GM18867 (cell line): ENCODE results near the gene ALMS1.
"Not testable (repeated sequence)": the region's sequence is repeated elsewhere in the genome, so short reads cannot be mapped to it uniquely, and the experiment has no call there.

Experiments
- ATAC-seq: cut with Tn5 transposase; IDR thresholded peaks from one replicate; pipeline ENCODE4 v1.9.1; 2021; ENCODE audit warnings: mild to moderate bottlenecking, moderate library complexity; ENCODE audit not compliant: unreplicated experiment

Gene ALMS1, protein sequence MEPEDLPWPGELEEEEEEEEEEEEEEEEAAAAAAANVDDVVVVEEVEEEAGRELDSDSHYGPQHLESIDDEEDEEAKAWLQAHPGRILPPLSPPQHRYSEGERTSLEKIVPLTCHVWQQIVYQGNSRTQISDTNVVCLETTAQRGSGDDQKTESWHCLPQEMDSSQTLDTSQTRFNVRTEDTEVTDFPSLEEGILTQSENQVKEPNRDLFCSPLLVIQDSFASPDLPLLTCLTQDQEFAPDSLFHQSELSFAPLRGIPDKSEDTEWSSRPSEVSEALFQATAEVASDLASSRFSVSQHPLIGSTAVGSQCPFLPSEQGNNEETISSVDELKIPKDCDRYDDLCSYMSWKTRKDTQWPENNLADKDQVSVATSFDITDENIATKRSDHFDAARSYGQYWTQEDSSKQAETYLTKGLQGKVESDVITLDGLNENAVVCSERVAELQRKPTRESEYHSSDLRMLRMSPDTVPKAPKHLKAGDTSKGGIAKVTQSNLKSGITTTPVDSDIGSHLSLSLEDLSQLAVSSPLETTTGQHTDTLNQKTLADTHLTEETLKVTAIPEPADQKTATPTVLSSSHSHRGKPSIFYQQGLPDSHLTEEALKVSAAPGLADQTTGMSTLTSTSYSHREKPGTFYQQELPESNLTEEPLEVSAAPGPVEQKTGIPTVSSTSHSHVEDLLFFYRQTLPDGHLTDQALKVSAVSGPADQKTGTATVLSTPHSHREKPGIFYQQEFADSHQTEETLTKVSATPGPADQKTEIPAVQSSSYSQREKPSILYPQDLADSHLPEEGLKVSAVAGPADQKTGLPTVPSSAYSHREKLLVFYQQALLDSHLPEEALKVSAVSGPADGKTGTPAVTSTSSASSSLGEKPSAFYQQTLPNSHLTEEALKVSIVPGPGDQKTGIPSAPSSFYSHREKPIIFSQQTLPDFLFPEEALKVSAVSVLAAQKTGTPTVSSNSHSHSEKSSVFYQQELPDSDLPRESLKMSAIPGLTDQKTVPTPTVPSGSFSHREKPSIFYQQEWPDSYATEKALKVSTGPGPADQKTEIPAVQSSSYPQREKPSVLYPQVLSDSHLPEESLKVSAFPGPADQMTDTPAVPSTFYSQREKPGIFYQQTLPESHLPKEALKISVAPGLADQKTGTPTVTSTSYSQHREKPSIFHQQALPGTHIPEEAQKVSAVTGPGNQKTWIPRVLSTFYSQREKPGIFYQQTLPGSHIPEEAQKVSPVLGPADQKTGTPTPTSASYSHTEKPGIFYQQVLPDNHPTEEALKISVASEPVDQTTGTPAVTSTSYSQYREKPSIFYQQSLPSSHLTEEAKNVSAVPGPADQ (N-terminal part only)

DNA sequence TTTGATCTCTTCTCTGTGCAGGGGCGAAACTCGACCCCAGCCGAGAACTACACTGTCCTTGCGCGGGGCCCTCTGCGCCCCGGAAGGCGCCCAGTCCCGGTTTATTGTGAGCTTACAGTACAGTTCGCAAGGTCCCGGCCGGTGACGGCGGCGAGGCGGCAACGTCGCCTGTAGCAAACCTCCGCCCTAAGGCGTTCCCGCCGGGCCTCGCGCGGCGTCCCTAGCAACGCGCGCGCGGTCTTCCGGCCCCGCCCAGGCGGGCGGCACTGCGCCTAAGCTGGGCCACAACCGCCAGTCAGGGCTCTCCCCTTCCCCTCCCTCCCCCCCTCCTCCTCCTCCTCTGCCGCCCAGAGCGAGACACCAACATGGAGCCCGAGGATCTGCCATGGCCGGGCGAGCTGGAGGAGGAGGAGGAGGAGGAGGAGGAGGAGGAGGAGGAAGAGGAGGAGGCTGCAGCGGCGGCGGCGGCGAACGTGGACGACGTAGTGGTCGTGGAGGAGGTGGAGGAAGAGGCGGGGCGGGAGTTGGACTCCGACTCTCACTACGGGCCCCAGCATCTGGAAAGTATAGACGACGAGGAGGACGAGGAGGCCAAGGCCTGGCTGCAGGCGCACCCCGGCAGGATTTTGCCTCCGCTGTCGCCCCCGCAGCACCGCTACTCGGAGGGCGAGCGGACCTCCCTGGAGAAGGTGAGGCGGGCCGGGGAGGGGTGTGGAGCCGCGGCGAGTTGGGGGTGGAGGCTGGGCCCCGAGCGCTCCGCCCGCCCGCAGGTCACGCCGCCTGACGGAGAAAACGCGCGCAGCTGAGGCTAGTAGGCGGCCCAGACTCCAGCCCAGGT, at the start of gene ALMS1:
Gene ALMS1, plus strand, starts transcription at position 333 of the 838 bp plus-strand sequence. Its CDS starts 33 bp downstream, at position 366.
- peak; percentile 91 for ATAC-seq

DNA sequence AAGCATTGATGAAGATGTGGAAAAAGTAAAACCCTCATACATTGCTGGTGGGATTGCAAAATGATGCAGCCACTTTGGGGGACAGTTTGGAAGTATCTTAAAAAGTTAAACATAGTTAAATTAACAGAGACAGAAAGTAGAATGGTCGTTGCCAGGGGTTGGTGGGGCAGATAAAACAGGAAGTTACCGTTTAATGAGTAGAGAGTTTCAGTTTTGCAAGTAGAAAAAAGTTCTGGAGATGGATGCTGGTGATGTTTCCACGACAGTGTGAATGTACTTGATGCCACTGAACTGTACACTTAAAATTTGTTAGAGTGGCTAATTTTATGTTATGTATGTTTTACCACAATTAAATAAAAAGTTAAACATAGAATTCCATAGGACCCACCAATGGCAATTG, 47.8 kb upstream of the ALMS1 start:
- ATAC-seq = peak; percentile 69

DNA sequence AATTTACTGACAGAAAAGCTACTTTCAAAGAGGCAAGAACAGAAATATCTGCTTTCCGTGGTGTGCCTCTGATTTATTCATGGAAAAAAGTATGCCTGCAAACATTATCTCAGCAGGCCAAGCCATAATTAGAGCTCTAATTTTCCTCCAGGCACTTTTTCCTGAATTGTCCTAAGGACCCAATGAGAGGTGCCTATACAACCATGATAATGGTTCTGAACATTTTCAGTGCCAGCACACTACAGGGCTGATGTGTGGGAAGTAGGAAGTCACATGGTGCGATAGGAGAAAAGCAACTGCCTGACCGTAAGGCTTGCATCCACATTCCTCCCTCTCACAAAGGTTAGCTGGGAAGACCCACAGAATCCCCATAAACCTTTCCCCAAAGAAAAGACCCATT, 46.4 kb upstream of the ALMS1 start:
- no peak for ATAC-seq

DNA sequence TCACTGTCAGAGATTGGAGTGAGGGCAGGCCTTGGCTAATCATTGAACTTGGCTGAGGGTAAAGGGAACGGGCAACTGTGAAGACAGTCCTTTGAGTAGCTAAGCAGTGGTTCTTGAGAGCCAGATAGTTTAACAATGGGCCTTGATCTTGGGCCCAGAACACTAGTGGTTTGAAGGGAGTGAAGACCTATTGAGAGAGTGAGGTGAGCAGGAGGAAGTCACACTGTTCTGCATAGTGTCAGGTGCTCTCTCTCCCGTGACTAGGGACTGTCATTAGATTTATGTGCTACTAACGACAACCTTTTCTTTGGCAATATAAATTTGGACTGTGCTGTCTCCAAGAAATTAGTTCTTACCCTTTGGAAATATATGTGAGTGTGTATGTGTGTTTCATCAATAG, 44.6 kb upstream of the ALMS1 start:
- no peak for ATAC-seq

DNA sequence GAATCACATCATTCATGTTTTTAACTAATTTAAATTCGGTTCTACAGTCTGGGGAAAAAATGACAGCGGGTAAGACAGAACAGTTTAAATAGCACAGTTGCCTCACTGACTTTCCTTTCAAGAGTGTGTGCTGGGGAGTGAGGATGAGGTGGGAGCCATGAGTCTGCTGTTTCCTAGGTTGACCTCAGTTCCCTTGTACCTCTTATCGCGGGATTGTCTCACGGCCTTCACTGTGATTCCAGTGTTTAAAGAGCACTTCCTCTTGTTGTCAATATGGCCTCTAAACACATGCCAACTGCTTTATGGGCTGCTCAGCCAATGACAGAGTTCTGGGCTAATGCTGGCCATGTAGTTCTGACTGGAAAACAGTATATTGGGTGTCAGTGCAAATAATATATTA, 41.6 kb upstream of the ALMS1 start:
- no peak for ATAC-seq

DNA sequence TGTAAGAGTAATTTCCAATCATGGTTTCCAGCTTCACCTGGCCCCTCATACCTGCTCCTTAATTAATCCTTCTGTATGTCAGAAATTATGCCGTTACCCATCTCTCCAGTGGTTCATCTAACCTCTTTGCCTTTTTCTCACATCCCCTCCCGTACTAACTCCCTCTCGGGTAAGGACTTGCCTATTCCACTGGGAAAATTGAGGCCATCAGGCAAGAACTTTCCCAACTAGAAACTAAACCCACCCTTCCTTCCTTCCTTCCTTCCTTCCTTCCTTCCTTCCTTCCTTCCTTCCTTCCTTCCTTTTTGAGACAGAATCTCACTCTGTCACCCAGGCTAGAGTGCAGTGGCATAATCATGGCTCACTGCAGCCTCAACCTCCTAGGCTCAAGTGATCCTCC, 40.9 kb upstream of the ALMS1 start:
- not testable (repeated sequence) for ATAC-seq

DNA sequence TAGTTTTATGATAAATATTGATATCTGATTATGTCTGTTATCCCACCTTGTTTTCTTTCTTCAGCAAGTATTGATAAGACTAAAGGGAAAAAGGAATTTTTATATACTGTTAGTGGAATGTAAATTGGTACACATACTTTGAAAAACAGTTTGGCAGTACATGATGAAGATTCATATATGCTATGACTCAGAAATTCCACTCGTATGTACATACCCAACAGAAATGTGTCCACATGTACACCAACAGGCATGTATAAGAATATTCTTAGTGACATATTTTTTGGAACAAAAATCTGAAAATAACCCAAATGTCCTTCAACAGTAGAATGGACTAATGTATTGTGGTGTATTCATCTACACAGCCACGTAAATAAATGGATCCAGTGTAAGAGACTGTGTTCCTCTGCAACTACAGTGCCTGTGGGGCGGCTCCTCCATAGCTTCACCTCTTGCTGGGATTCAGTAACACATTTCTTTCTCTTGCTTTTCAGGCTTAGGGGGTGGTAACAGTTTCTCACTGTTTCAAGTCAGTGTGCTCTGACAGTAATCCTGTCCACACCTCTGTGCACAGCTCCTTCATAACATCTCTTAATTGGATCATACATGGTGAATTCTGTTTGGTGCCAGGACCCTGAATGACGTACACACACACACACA, 35.5 kb upstream of the ALMS1 start:
- no peak for ATAC-seq

DNA sequence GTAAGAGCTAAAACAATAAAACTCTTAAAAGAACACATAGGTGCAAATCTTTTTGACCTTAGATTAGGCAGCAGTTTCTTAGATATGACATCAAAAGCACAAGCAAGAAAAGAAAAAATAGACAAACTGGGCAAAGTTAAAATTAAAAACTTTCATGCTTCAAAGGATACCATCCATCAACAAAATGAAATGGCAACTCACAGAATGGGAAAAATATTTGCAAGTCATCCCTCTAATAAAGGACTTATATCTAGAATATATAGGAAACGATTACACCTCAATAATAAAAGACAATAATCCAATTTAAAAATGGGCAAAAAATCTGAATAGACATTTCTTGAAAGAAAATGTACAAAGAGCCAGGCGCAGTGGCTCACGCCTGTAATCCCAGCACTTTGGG, 29.5 kb upstream of the ALMS1 start:
- ATAC-seq = no peak

DNA sequence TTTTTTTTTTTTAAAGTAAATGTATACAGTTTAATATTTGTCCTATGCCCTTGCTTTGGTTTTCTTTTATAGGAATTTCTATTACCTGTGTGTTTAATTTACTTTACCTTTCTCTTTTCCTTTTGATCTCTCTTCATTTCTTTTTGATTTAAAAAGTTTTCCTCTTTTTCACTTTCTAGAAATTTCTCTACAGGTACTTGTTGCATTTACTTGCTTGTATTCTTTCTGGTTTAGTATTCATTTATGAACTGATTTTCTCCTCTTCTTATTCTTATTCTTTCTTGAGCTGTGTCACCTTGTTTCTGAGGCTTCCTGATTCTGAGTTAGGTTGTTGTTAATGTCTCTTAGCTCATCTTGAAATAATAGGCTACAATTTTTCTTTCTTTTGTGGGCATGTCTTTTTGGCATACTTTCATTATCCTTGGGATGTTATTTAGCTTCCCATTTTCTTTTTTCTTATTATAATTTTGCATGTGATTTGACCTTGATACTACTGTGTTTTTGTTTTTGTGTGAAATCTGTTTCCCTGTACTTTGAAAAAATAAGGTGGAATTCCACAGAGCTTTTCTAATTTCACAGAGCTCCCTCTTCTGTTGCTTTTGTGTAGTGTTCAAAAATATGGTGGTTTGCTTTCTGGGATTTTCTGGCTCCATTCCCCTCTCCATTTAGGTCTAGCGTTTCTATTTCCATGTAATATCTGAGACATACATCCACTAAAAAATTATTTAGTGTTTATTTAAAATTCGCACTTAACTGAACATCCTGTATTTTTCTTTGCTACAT, 25.5 kb upstream of the ALMS1 start:
- ATAC-seq = no peak

DNA sequence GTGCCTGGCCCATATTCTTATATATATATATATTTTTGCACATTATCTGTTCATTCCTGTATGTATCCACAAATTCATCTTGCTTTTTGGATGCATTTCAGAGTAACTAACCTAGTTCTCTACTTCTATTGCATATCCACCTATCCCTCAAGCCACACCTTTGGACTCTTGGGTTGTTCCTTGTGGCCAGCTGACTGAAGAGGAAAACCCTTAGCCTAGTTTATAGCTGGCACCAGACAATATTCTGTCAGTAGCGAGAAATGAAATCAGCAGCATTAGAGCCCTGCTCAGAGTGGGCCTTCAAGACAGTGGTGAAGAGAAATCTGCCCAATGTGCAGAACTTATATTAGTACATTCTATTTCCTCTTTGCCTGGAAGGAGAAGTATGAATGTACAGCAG, 19.6 kb upstream of the ALMS1 start:
- no peak for ATAC-seq

DNA sequence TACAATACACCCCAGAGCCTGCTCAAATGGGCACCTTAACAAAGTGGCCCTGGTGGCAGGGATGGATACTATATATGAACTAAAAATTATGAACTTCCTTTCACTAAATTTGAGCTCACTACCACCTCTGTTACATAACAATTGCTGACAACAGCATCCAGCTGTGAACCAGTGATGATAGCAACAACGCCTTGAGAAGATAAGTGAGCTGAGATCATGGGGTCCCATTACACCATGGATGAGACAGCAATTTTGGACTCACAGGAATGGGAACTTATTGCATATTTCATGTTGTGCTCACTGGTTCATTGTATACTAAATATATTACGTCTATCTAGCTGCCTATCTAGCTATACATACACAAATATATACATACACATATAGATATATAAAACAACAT, 16.9 kb upstream of the ALMS1 start:
- no peak for ATAC-seq

DNA sequence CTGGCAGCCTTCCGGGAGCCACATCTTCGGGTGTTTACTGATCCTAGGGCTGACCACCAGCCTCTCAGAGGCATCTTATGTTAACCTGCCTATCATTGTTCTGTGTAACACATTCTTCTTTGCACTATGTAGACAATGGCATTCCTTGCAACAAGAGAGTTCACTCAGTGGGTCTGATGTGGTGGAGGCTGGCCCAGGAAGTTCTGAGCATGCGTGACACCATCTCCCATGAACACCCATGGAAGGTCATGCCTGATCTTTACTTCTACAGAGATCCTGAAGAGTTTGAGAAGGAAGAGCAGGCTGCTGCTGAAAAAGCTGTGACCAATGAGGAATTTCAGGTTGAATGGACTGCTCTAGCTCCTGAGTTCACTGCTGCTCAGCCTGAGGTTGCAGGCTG, 15.3 kb upstream of the ALMS1 start:
- no peak for ATAC-seq

DNA sequence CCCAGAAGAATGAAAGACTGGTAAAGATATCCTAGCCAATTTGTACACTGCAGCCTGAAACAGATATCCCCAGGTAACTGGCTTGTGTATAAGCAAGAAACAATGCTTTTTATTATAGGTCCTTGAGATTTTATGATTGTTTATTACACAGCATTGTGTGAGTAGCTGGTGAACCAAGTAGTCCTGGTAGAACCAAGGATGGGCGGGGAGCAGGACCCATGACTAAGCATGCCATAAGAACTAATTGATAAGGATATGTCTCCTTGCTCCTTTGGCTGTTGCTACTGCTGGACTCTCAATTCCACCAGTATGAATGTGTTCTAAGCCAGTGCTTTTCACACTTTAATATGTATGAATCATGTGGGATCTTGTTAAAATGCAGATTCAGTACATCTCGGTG, 12.3 kb upstream of the ALMS1 start:
- ATAC-seq = no peak

DNA sequence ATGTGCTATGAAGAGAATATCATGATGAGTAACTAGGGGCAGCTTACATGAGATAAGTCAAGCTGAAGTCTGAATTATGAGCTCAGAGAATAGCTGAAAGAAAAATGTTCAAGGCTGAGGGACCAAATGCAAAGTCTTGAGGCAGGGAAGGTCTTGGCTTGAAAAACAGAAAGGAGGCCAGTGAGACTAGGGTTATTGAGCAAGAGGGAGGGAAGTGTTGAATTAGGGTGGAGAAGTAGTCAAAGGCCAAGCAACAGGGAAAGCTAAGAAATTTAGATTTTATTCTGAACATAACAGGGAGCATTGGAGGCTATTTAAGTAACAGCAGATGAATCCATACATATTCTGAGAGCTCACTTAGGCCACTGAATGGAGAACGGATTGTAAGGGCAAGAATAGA, 11.4 kb upstream of the ALMS1 start:
- ATAC-seq = no peak

DNA sequence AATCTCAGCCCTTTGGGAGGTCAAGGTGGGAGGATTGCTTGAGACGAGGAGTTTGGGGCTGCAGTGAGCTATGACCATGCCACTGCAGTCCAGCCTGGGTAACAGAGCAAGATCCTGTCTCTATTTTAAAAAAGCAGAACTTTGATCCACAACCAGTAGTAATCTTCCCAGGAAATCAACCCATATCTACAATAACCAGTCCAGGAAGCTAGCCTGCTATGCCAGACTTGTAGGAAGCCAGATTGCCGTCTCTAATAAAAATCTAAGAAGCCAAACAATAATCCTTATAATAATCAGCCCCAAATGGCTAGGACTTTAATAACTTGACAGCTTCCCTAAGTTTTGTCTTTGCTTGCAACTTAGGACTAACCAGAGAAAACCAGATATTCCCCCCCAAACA, 9.0 kb upstream of the ALMS1 start:
- no peak for ATAC-seq

DNA sequence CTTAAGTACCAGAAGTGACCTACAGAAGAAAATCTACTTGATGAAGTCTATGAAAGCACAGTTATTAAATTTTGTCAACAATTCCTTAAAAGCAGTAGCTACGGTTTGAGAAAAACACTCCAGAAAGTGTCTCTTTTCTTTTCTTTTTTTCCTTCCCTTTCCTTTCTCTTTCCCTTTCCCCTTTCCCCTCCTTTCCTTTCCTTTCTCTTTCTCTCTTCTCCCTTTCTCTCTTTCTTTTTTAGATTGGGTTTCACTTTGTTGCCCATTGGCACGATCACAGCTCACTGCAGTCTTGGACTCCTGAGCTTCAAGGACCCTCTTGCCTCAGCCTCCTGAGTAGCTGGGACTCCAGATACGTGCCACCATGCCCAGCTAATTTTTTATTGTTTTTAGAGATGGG, 2.6 kb upstream of the ALMS1 start:
- no peak for ATAC-seq

DNA sequence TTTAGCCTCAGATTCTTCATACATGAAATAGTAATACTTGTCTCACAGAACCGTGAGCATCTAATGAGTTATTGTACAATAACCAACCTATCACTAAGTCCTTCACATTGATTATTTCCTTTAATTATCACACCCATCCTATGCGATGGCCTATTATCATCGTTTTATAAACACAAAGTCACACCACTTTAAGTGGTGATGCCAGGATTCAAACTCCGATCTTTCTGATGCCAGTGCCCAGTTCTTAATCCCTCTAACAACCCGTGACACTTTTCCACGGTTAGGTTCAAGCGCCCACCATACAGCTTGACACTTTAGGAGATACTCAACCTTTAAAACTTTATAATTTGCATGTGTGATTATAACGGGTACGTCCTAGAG, 523 bp upstream of the ALMS1 start:
- no peak for ATAC-seq

DNA sequence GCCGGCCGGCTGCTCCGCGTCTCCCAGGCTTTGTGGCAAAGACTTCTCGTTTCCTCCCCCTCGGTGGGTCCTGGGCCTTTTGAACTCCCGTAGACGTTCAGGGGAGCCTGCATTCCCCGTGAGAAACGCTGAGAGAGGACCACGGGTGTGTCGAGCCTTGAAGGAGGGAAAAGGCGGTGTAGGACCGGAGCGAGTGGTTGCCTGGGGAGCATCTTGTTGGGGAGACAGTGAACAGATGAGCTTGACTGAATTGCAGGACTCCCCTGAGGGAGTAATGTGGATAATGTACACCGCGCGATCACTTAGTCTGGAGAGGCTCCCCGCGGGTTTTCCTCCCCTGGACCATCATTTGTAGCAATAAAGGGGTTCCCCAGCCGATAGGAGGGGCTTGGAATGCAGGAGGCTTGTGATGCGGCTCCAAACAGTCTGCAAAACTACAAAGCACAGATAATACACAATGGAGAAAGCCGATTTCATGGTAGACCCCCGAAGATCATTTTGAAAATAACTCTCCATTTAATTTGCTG, 769 bp downstream of the ALMS1 start:
- peak; percentile 18 for ATAC-seq
